AG04449 (cell line): ENCODE measurements around the gene SNHG17.
"Not testable (repeated sequence)": the region's sequence is repeated elsewhere in the genome, so short reads cannot be mapped to it uniquely, and the experiment has no call there.

ENCODE experiments used
- CTCF ChIA-PET: fragments of 350-600 bp; formaldehyde crosslinking; extraction: SDS; loops from one replicate; lab custom pipeline; 2021; ENCODE audit warnings: antibody characterized with exemption; lab: Yijun Ruan, JAX
- POLR2A ChIA-PET: fragments of 400-600, 350-600 bp; formaldehyde crosslinking; extraction: SDS; loops from one replicate; lab custom pipeline; 2020; ENCODE audit warnings: antibody characterized with exemption, inconsistent platforms; lab: Yijun Ruan, JAX
- DNase-seq: peaks from one replicate; pipeline ENCODE4 v3.0.0-alpha.2; 2010; ENCODE audit warnings: low read depth, low spot score
- H3K4me3 ChIP-seq: 2 replicates; pipeline ENCODE4 v1.5.1; 2011; ENCODE audit warnings: low read depth, mild to moderate bottlenecking, control low read depth, low read length
- TF ChIP-seq, protein P1 (sequence below): IDR thresholded peaks from one replicate; pipeline ENCODE4 v1.5.1; 2011; ENCODE audit warnings: mild to moderate bottlenecking, moderate library complexity, low read length, control low read depth, inconsistent platforms; ENCODE audit not compliant: insufficient read depth; ENCODE audit errors: missing control alignments

Gene SNHG17

DNA sequence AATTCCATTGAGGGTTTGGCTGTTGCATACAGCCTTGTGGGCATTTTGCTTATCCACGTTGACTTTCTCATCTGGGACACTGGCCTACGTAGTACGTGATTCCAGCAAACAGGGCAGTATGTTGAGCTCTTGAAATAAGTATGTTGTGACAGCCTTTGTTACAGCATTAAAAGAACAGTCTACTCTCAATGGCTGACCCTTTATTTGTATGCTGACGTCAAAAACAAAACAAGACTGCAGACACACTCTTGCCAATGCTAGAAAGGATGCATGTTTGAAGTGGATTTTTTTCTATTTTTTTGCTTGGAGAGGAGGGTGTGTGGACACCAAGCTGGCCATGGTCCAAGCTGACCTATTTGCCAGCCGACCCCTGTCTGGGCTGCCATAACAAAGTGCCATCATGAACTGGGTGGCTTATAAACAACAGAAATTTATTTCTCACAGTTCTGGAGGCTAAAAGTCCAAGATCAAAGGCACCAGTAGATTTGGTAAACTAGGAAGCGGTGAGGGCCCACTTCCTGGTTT lies 10.8 kb upstream of the SNHG17 start:
- peak overlapping the region; percentile 83 for H3K4me3 ChIP-seq
- CTCF ChIA-PET, result interaction anchor here (0.7 to 10.0 kb wide), 22 partner anchors 8 to 605 kb away, joined by 3 to 268 read pairs (median 5); partner anchors contain the start of genes ADIG, RALGAPB and SNHG17
- DNase-seq, result no peak
- POLR2A ChIA-PET, result interaction anchor here (0.6 to 3.6 kb wide), 7 partner anchors 9 to 279 kb away, joined by 3 to 62 read pairs (median 3); partner anchors contain the start of genes RALGAPB and SNHG17
- TF ChIP-seq, protein P1, sequence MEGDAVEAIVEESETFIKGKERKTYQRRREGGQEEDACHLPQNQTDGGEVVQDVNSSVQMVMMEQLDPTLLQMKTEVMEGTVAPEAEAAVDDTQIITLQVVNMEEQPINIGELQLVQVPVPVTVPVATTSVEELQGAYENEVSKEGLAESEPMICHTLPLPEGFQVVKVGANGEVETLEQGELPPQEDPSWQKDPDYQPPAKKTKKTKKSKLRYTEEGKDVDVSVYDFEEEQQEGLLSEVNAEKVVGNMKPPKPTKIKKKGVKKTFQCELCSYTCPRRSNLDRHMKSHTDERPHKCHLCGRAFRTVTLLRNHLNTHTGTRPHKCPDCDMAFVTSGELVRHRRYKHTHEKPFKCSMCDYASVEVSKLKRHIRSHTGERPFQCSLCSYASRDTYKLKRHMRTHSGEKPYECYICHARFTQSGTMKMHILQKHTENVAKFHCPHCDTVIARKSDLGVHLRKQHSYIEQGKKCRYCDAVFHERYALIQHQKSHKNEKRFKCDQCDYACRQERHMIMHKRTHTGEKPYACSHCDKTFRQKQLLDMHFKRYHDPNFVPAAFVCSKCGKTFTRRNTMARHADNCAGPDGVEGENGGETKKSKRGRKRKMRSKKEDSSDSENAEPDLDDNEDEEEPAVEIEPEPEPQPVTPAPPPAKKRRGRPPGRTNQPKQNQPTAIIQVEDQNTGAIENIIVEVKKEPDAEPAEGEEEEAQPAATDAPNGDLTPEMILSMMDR, result no peak

DNA sequence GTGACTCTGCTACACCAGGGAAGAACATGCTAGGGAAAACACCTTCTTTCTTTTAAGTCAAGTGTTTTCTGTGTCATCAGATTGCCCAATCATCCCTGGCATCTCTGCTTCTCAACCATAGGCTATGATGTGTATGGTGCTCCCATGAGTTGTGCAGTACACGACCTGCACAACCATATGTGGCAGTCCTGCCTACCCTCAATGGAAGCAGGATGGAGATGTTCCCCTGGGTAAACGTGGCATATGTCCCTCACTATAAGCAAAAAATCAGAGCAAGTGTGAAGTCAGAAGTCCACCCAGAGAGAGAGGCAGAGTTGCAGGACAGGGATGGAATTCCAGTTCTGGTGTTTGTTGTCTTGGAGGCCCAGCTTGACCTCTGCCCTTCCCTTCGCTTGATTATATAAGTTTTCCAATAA lies 10.3 kb upstream of the SNHG17 start:
- CTCF ChIA-PET, result interaction anchor here (1.1 to 10.0 kb wide), 13 partner anchors 8 to 605 kb away, joined by 3 to 268 read pairs (median 11); partner anchors contain the start of genes RALGAPB and SNHG17
- H3K4me3 ChIP-seq, result no peak overlapping the region
- TF ChIP-seq, protein P1, result no peak
- POLR2A ChIA-PET, result interaction anchor here (3.6 kb wide), 1 partner anchor 11 kb away, joined by 62 read pairs; the partner anchor contains the start of gene SNHG17
- DNase-seq, result no peak

DNA sequence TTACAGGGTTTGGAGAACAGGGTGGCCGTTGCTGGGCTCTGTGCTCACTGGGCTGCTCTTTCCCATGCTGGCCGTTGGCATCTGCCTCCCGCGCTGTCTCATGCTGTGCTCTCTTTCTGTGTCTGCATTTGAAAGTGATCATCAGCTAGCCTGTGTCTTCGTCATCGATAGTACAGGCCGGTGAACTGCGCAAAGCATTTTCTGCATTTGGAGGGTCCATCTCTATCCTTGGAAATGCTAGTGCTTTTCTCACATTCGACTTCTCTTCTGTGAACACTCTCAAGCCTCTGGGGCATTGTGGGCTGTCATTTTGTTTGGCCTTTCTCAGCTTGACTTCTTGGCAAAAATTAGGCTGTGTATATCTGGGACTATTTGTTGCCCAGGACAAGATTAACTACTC lies 6.8 kb upstream of the SNHG17 start:
- TF ChIP-seq, protein P1, result no peak
- POLR2A ChIA-PET, result no interaction called here
- no peak for DNase-seq
- no peak overlapping the region for H3K4me3 ChIP-seq
- CTCF ChIA-PET, result interaction anchor here (10.0 kb wide), 1 partner anchor 11 kb away, joined by 268 read pairs; the partner anchor contains the start of gene SNHG17

DNA sequence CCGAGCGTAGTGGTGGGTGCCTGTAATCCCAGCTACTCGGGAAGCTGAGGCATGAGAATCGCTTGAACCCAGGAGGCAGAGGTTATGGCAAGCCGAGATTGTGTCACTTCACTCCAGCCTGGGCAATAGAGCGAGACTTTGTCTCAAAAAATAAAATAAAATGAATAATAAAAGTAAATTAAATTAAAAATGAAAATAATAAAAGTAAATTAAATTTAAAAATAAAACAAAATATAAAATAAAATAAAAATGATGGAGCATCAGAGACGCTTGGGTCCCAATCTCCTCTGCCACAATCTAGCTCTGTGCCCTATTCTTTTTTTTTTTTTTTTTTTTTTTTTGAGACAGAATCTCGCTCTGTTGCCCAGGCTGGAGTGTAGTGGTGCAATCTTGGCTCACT lies 6.0 kb upstream of the SNHG17 start:
- H3K4me3 ChIP-seq, DNase-seq, POLR2A ChIA-PET: not testable (repeated sequence)
- CTCF ChIA-PET, result interaction anchor here (0.5 to 10.0 kb wide), 2 partner anchors 11 to 1173 kb away, joined by 3 to 268 read pairs; partner anchors contain the start of gene SNHG17

DNA sequence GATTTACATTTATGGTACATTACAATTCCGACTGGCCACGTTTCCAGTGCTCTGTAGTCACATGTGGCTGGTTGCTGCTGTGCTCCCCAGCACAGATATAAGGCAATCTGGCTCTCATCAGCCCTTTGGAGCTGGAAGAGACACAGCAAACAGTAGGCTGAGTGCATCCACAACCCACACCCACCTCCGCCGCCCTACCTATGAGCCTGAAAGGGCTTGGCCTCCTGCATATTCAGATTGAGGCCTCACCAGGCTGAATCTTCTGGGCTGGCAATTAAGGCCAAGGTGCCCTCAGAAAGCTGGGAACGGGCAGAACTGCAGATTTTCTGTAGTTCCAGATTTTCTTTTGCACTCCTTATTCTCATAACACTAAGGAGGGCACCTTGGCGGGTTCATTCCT lies 2.7 kb upstream of the SNHG17 start:
- H3K4me3 ChIP-seq, result no peak overlapping the region
- ChIA-PET POLR2A (interaction anchor here (0.8 to 1.6 kb wide), 2 partner anchors 8 to 12 kb away, joined by 3 read pairs; no protein-coding TSS in a partner anchor), CTCF (interaction anchor here (0.6 to 3.0 kb wide), 8 partner anchors 8 to 161 kb away, joined by 3 to 66 read pairs (median 4); no protein-coding TSS in a partner anchor)
- DNase-seq, result no peak
- TF ChIP-seq, protein P1, result no peak

DNA sequence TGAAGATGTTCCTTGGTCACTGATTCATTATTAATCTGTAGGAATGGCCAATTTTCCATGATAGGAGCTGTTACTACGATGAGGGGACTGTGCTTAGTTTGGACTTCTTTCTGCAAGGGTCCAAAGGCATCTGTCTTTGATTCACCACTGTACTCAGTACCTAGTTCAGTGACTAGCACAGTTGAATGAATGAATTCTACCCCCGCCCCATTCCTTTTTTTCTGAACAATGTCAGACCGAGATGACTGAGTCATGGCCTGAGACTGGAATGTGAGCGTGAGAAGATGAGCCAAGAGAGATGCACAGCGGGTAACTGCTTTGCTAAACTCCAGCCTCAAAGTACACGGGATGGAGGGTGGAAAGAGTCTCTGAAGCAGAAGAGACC lies 419 bp upstream of the SNHG17 start:
- ChIA-PET POLR2A (interaction anchor here (0.7 to 2.3 kb wide), 8 partner anchors 9 to 48 kb away, joined by 3 to 62 read pairs (median 6); partner anchors contain the start of gene RALGAPB), CTCF (interaction anchor here (0.7 to 10.8 kb wide), 14 partner anchors 10 to 159 kb away, joined by 3 to 268 read pairs (median 5); partner anchors contain the start of gene RALGAPB)
- no peak overlapping the region for H3K4me3 ChIP-seq
- TF ChIP-seq, protein P1, result no peak
- DNase-seq, result peak; percentile 21
